SK-N-SH treated with all-trans-retinoic acid at 6 μM for 48 hours (cell line): ENCODE results near the gene DNER.

ENCODE experiments used
- ATAC-seq: fragments of 200-7000 bp; cut with Tn5 transposase; 3 replicates; pipeline ENCODE4 v1.9.1; 2020; ENCODE audit warnings: mild to moderate bottlenecking, moderate library complexity
- ARNTL ChIP-seq: fragments of 450-650 bp; formaldehyde crosslinking; IDR thresholded peaks from 2 replicates; pipeline ENCODE4 v1.5.0; 2020; ENCODE audit warnings: low read depth, mild to moderate bottlenecking, moderate library complexity, borderline replicate concordance
- BACH2 ChIP-seq: fragments of 250-450 bp; sonication (Bioruptor Pico); IDR thresholded peaks from 2 replicates; pipeline ENCODE4 v1.9.0; 2021; ENCODE audit warnings: mild to moderate bottlenecking, borderline replicate concordance
- CSDC2 ChIP-seq: fragments of 250-450 bp; sonication (Bioruptor Pico); IDR thresholded peaks from 2 replicates; pipeline ENCODE4 v1.5.0; 2020; ENCODE audit warnings: mild to moderate bottlenecking, moderate library complexity
- CSRNP3 ChIP-seq: fragments of 250-450 bp; sonication (Bioruptor Pico); IDR thresholded peaks from 2 replicates; pipeline ENCODE4 v1.5.1; 2021; ENCODE audit warnings: mild to moderate bottlenecking, moderate library complexity
- ESRRG ChIP-seq: fragments of 250-450 bp; sonication (Bioruptor Pico); IDR thresholded peaks from 2 replicates; pipeline ENCODE4 v1.6.1; 2021; ENCODE audit warnings: mild to moderate bottlenecking
- GLIS3 ChIP-seq: fragments of 250-450 bp; sonication (Bioruptor Pico); IDR thresholded peaks from 2 replicates; pipeline ENCODE4 v1.5.0; 2020; ENCODE audit warnings: mild to moderate bottlenecking, moderate library complexity
- ISL1 ChIP-seq: fragments of 250-450 bp; sonication (Bioruptor Pico); IDR thresholded peaks from 2 replicates; pipeline ENCODE4 v2.1.2; 2022; ENCODE audit warnings: mild to moderate bottlenecking, moderate library complexity
- OSR1 ChIP-seq: fragments of 250-450 bp; sonication (Bioruptor Pico); IDR thresholded peaks from 2 replicates; pipeline ENCODE4 v1.8.0; 2022; ENCODE audit warnings: moderate library complexity, mild to moderate bottlenecking, inconsistent platforms
- PPARA ChIP-seq: fragments of 250-450 bp; sonication (Bioruptor Pico); IDR thresholded peaks from 2 replicates; pipeline ENCODE4 v1.5.0; 2020; ENCODE audit warnings: mild to moderate bottlenecking, borderline replicate concordance
- RARB ChIP-seq: fragments of 250-450 bp; sonication (Bioruptor Pico); IDR thresholded peaks from 2 replicates; pipeline ENCODE4 v1.8.0; 2021; ENCODE audit warnings: mild to moderate bottlenecking, moderate library complexity
- TCF4 ChIP-seq: fragments of 250-450 bp; sonication (Bioruptor Pico); IDR thresholded peaks from 2 replicates; pipeline ENCODE4 v1.8.0; 2021; ENCODE audit warnings: mild to moderate bottlenecking, moderate library complexity, borderline replicate concordance
- TOX ChIP-seq: fragments of 250-450 bp; sonication (Bioruptor Pico); IDR thresholded peaks from 2 replicates; pipeline ENCODE4 v1.8.0; 2021; ENCODE audit warnings: mild to moderate bottlenecking, moderate library complexity, borderline replicate concordance
- TSHZ2 ChIP-seq: fragments of 250-450 bp; sonication (Bioruptor Pico); IDR thresholded peaks from 2 replicates; pipeline ENCODE4 v1.5.0; 2020; ENCODE audit warnings: mild to moderate bottlenecking, moderate library complexity
- ZC3H10 ChIP-seq: fragments of 250-450 bp; sonication (Bioruptor Pico); IDR thresholded peaks from 2 replicates; pipeline ENCODE4 v1.5.1; 2021; ENCODE audit warnings: mild to moderate bottlenecking, moderate library complexity
- ZFP3 ChIP-seq: fragments of 250-450 bp; sonication (Bioruptor Pico); IDR thresholded peaks from 2 replicates; pipeline ENCODE4 v1.5.0; 2020; ENCODE audit warnings: mild to moderate bottlenecking, moderate library complexity
- ZFP30 ChIP-seq: fragments of 450-650 bp; formaldehyde crosslinking; IDR thresholded peaks from 2 replicates; pipeline ENCODE4 v1.5.0; 2022; ENCODE audit warnings: mild to moderate bottlenecking, moderate library complexity
- ZNF565 ChIP-seq: fragments of 450-650 bp; formaldehyde crosslinking; conservative IDR thresholded peaks from 2 replicates; pipeline ENCODE4 v1.5.0; 2020; ENCODE audit warnings: low read depth, mild to moderate bottlenecking, moderate library complexity
- ZNF70 ChIP-seq: fragments of 450-650 bp; formaldehyde crosslinking; IDR thresholded peaks from 2 replicates; pipeline ENCODE4 v1.5.0; 2020; ENCODE audit warnings: mild to moderate bottlenecking, moderate library complexity
- ZNF8 ChIP-seq: fragments of 450-650 bp; formaldehyde crosslinking; IDR thresholded peaks from 2 replicates; pipeline ENCODE4 v1.5.0; 2020; ENCODE audit warnings: mild to moderate bottlenecking, moderate library complexity
- TF ChIP-seq, protein P1 (sequence below): fragments of 250-450 bp; sonication (Bioruptor Pico); IDR thresholded peaks from 2 replicates; pipeline ENCODE4 v1.8.0; 2021; ENCODE audit warnings: low read depth, mild to moderate bottlenecking, moderate library complexity, borderline replicate concordance

DNER gene

GRCh38 chr2:229708335-229708734 lies 6.0 kb downstream of the DNER start (continued):
- TF ChIP-seq CSRNP3 (CRISPR knock-in tag) (no peak), TOX (CRISPR knock-in tag) (no peak), ARNTL (CRISPR knock-in tag) (no peak), RARB (CRISPR knock-in tag) (no peak), ZNF70 (CRISPR knock-in tag) (no peak)
- TF ChIP-seq, all 23 proteins: peak for 0

- TF ChIP-seq ESRRG (CRISPR knock-in tag) (no peak), RARB (CRISPR knock-in tag) (no peak), ZFP30 (no peak), ZC3H10 (CRISPR knock-in tag) (no peak), CSRNP3 (CRISPR knock-in tag) (no peak), ZFP3 (CRISPR knock-in tag) (no peak), TSHZ2 (no peak), BACH2 (CRISPR knock-in tag) (no peak), GLIS3 (CRISPR knock-in tag) (no peak), TCF4 (CRISPR knock-in tag) (no peak), ZNF8 (CRISPR knock-in tag) (no peak), ARNTL (CRISPR knock-in tag) (no peak), OSR1 (CRISPR knock-in tag) (no peak), ISL1 (no peak), PPARA (CRISPR knock-in tag) (no peak)
- TF ChIP-seq, protein P1, sequence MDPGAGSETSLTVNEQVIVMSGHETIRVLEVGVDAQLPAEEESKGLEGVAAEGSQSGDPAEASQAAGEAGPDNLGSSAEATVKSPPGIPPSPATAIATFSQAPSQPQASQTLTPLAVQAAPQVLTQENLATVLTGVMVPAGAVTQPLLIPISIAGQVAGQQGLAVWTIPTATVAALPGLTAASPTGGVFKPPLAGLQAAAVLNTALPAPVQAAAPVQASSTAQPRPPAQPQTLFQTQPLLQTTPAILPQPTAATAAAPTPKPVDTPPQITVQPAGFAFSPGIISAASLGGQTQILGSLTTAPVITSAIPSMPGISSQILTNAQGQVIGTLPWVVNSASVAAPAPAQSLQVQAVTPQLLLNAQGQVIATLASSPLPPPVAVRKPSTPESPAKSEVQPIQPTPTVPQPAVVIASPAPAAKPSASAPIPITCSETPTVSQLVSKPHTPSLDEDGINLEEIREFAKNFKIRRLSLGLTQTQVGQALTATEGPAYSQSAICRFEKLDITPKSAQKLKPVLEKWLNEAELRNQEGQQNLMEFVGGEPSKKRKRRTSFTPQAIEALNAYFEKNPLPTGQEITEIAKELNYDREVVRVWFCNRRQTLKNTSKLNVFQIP (CRISPR knock-in tag): no peak
- no peak for ATAC-seq
Observed at GRCh38 chr2:229703909-229704630, 10.3 kb downstream of the DNER start.

DNA sequence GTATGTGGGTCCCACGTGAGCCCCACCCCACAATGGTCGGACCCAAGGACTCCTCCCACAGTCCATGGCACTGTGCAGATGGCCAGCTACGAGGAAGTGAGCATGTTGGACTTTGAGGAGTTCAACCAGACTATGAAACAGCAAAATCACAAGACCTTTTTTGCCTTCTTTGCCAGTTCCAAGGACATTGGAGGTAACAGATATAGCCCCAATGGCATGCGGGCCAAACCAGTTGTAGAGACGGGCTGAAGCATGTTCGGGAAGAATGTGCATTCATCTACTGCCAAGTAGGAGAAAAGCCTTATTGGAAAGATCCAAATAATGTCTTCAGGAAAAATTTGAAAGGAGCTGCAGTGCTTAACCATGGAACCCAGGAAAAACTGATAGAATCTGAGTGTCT lies 12.6 kb downstream of the DNER start:
- no peak for ATAC-seq
- no peak for TF ChIP-seq OSR1 (CRISPR knock-in tag)
- no peak for TF ChIP-seq ZFP30
- TF ChIP-seq TOX (CRISPR knock-in tag): no peak
- TF ChIP-seq ZNF565 (CRISPR knock-in tag): no peak
- no peak for TF ChIP-seq CSDC2 (CRISPR knock-in tag)
- no peak for TF ChIP-seq ZNF8 (CRISPR knock-in tag)
- TF ChIP-seq ZFP3 (CRISPR knock-in tag): no peak
- no peak for TF ChIP-seq PPARA (CRISPR knock-in tag)
- TF ChIP-seq, protein P1 (CRISPR knock-in tag): no peak
- no peak for TF ChIP-seq TCF4 (CRISPR knock-in tag)
- TF ChIP-seq RARB (CRISPR knock-in tag): no peak
- no peak for TF ChIP-seq ZNF70 (CRISPR knock-in tag)
- no peak for TF ChIP-seq ISL1
- no peak for TF ChIP-seq TSHZ2
